Measurements from ENCODE around the gene MOCS2.

- no peak for TF ChIP-seq CTCF (conservative IDR thresholded peaks at IDR 0.05)
- no peak for TF ChIP-seq EZH2 (IDR thresholded peaks at IDR 0.05; ENCODE audit: low read depth)
Observed at GRCh38 chr5:53095217-53095616, 14.3 kb downstream of the MOCS2 start.
